HEK293 (cell line): Measurements from ENCODE around the gene RSPH3.

ENCODE experiments used
- CTCF ChIA-PET: fragments of 350-600 bp; formaldehyde crosslinking; extraction: SDS; loops from one replicate; lab custom pipeline; 2021; ENCODE audit warnings: antibody characterized with exemption; lab: Yijun Ruan, JAX
- POLR2A ChIA-PET: fragments of 300-600 bp; formaldehyde crosslinking; extraction: SDS; loops from one replicate; lab custom pipeline; 2020; ENCODE audit warnings: antibody characterized with exemption, inconsistent platforms; lab: Yijun Ruan, JAX
- H3K27ac ChIP-seq: fragments of 200-500 bp; sonication (Bioruptor generic); 2 replicates; pipeline ENCODE4 v1.5.1; 2014; ENCODE audit warnings: low read depth, low read length, control low read depth, inconsistent platforms; ENCODE audit errors: extremely low read depth
- H3K36me3 ChIP-seq, 2 experiments: fragments of 200-500 bp in 1 of 2; sonication (Bioruptor generic) in 1 of 2; 1 replicate in 1 of 2; 2 replicates in 1 of 2; pipeline ENCODE4 v1.5.1; 2014 to 2017; ENCODE audit warnings: inconsistent platforms in 2 of 2, low read length in 2 of 2; ENCODE audit not compliant: control insufficient read depth in 2 of 2, insufficient read depth in 1 of 2
- H3K4me1 ChIP-seq: fragments of 200-500 bp; sonication (Bioruptor generic); 2 replicates; pipeline ENCODE4 v1.5.1; 2014; ENCODE audit warnings: mild to moderate bottlenecking, low read length, inconsistent platforms; ENCODE audit not compliant: control insufficient read depth, insufficient read depth
- H3K4me3 ChIP-seq: 2 replicates; pipeline ENCODE4 v1.5.1; 2011; ENCODE audit warnings: low read depth, mild to moderate bottlenecking, control low read depth, low read length, moderate library complexity
- H3K9me3 ChIP-seq: fragments of 200-500 bp; sonication (Bioruptor generic); 2 replicates; pipeline ENCODE4 v1.5.1; 2014; ENCODE audit warnings: low read depth, low read length, inconsistent platforms; ENCODE audit not compliant: control insufficient read depth, insufficient read depth
- FEZF1 ChIP-seq: fragments of 450-650 bp; formaldehyde crosslinking; IDR thresholded peaks from 2 replicates; pipeline ENCODE4 v1.5.1; 2016; ENCODE audit warnings: missing biosample characterization, missing genetic modification characterization
- SALL2 ChIP-seq: fragments of 450-650 bp; formaldehyde crosslinking; IDR thresholded peaks from 2 replicates; pipeline ENCODE4 v1.5.0; 2017; ENCODE audit warnings: missing biosample characterization, mild to moderate bottlenecking, missing genetic modification characterization, borderline replicate concordance
- ZFP3 ChIP-seq: fragments of 450-650 bp; formaldehyde crosslinking; IDR thresholded peaks from 2 replicates; pipeline ENCODE4 v1.5.1; 2016; ENCODE audit warnings: low read depth, missing biosample characterization, missing genetic modification characterization
- ZNF133 ChIP-seq: fragments of 450-650 bp; formaldehyde crosslinking; IDR thresholded peaks from 2 replicates; pipeline ENCODE4 v1.5.1; 2016; ENCODE audit warnings: missing biosample characterization, missing genetic modification characterization
- ZNF169 ChIP-seq: fragments of 450-650 bp; formaldehyde crosslinking; IDR thresholded peaks from 2 replicates; pipeline ENCODE4 v1.5.1; 2016; ENCODE audit warnings: missing biosample characterization, missing genetic modification characterization
- ZNF184 ChIP-seq: fragments of 450-650 bp; IDR thresholded peaks from 2 replicates; pipeline ENCODE4 v1.5.1; 2018; ENCODE audit warnings: missing biosample characterization, mild to moderate bottlenecking, missing genetic modification characterization
- ZNF248 ChIP-seq: fragments of 450-650 bp; formaldehyde crosslinking; IDR thresholded peaks from 2 replicates; pipeline ENCODE4 v1.5.1; 2017; ENCODE audit warnings: missing biosample characterization, missing genetic modification characterization
- ZNF274 ChIP-seq, 2 experiments: fragments of 200-500 bp in 1 of 2; fragments of 450-650 bp in 1 of 2; sonication (Bioruptor generic) in 1 of 2; formaldehyde crosslinking in 1 of 2; IDR thresholded peaks; 2 replicates each; pipeline versions ENCODE4 v1.5.1 to v1.6.1; 2014 to 2016; ENCODE audit warnings: borderline replicate concordance in 1 of 2, inconsistent platforms in 1 of 2, low read length in 1 of 2, missing biosample characterization in 1 of 2, missing genetic modification characterization in 1 of 2
- ZNF366 ChIP-seq: fragments of 450-650 bp; formaldehyde crosslinking; conservative IDR thresholded peaks from 2 replicates; pipeline ENCODE4 v1.5.1; 2016; ENCODE audit warnings: missing biosample characterization, missing genetic modification characterization
- ZNF404 ChIP-seq: fragments of 450-650 bp; formaldehyde crosslinking; IDR thresholded peaks from 2 replicates; pipeline ENCODE4 v1.5.1; 2017; ENCODE audit warnings: missing biosample characterization, missing genetic modification characterization
- ZNF549 ChIP-seq: fragments of 450-650 bp; IDR thresholded peaks from 2 replicates; pipeline ENCODE4 v1.5.1; 2018; ENCODE audit warnings: missing biosample characterization, missing genetic modification characterization, mild to moderate bottlenecking, inconsistent platforms, moderate library complexity
- ZNF629 ChIP-seq: fragments of 450-650 bp; formaldehyde crosslinking; IDR thresholded peaks from 2 replicates; pipeline ENCODE4 v1.5.1; 2017; ENCODE audit warnings: missing biosample characterization, missing genetic modification characterization
- ZNF654 ChIP-seq: fragments of 450-650 bp; formaldehyde crosslinking; IDR thresholded peaks from 2 replicates; pipeline ENCODE4 v1.5.1; 2016; ENCODE audit warnings: low read depth, missing biosample characterization, missing genetic modification characterization
- ZNF660 ChIP-seq: fragments of 450-650 bp; IDR thresholded peaks from 2 replicates; pipeline ENCODE4 v1.5.1; 2018; ENCODE audit warnings: missing biosample characterization, mild to moderate bottlenecking, missing genetic modification characterization
- ZNF707 ChIP-seq: fragments of 450-650 bp; formaldehyde crosslinking; IDR thresholded peaks from 2 replicates; pipeline ENCODE4 v1.5.1; 2016; ENCODE audit warnings: missing biosample characterization, missing genetic modification characterization
- ZNF830 ChIP-seq: fragments of 450-650 bp; IDR thresholded peaks from 2 replicates; pipeline ENCODE4 v1.5.0; 2018; ENCODE audit warnings: missing biosample characterization, missing genetic modification characterization, low read depth, mild to moderate bottlenecking, moderate library complexity
- TF ChIP-seq, protein P1 (sequence below): fragments of 450-650 bp; formaldehyde crosslinking; IDR thresholded peaks from 2 replicates; pipeline ENCODE4 v1.5.1; 2017; ENCODE audit warnings: missing biosample characterization, missing genetic modification characterization

Gene RSPH3

DNA sequence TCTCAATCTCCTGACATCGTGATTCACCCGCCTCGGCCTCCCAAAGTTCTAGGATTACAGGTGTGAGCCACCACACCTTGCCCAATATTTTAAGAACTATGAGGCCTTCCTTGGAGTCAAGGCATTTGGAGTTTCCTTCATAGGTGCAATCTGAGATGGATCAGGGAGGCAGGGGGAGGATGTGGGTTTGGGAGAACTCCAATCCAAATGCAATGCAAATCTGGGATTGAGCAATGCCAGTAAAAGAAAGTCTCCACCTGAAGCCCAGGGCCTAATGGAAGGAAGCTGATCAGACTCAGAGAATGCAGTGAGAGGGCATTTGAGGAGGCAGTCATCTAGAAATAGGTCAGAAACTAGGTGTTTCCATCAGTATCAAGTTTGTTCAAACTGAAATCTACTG is 21.2 kb downstream of the RSPH3 start (continued):
- TF ChIP-seq ZNF629 (tag by site-specific recombination) (no peak), ZNF248 (tag by site-specific recombination) (no peak), ZNF133 (tag by site-specific recombination) (no peak), ZNF404 (tag by site-specific recombination) (no peak)

DNA sequence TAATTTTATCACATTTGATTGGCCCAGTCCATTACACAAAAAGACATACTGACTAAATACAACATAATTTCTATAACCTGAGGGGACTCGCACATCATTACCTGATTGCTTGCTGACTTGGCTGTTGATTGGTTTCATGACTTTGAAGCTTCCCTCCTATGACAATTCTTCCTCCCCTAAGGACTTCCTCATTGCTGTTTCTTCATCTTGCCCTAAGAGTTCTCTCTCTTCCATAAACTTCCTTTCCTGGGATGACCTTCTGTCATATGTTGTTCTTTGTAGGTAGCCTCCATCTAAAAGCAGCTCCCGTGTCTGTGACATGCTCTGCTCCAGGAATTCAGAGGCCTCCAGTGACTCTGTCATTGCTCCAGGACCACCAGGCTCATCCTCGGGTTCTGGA is 22.6 kb downstream of the RSPH3 start:
- Histone ChIP-seq H3K4me1 (no peaks in the 10 kb centered on the region), H3K36me3 (peaks cover 10 to 23% of the 10 kb centered on the region in 2 experiments; a peak in 2 of 3 replicates), H3K27ac (no peak overlapping the region), H3K9me3 (no peaks in the 10 kb centered on the region), H3K4me3 (no peak overlapping the region)
- POLR2A ChIA-PET, result no interaction called here
- CTCF ChIA-PET, result interaction anchor here (1.3 to 2.3 kb wide), 2 partner anchors 16 to 259 kb away, joined by 3 to 11 read pairs; no protein-coding TSS in a partner anchor
- TF ChIP-seq FEZF1 (tag by site-specific recombination), result no peak
- TF ChIP-seq ZNF830, result no peak
- TF ChIP-seq ZNF274 (IDR thresholded peaks at IDR 0.05; ENCODE audit: low read length), result no peak
- no peak for TF ChIP-seq ZNF274 (tag by site-specific recombination; IDR thresholded peaks at IDR 0.05; ENCODE audit: borderline replicate concordance)
- no peak for TF ChIP-seq ZNF549 (tag by site-specific recombination)
- no peak for TF ChIP-seq ZNF707 (tag by site-specific recombination)
- TF ChIP-seq, protein P1, sequence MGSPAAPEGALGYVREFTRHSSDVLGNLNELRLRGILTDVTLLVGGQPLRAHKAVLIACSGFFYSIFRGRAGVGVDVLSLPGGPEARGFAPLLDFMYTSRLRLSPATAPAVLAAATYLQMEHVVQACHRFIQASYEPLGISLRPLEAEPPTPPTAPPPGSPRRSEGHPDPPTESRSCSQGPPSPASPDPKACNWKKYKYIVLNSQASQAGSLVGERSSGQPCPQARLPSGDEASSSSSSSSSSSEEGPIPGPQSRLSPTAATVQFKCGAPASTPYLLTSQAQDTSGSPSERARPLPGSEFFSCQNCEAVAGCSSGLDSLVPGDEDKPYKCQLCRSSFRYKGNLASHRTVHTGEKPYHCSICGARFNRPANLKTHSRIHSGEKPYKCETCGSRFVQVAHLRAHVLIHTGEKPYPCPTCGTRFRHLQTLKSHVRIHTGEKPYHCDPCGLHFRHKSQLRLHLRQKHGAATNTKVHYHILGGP (tag by site-specific recombination), result no peak

DNA sequence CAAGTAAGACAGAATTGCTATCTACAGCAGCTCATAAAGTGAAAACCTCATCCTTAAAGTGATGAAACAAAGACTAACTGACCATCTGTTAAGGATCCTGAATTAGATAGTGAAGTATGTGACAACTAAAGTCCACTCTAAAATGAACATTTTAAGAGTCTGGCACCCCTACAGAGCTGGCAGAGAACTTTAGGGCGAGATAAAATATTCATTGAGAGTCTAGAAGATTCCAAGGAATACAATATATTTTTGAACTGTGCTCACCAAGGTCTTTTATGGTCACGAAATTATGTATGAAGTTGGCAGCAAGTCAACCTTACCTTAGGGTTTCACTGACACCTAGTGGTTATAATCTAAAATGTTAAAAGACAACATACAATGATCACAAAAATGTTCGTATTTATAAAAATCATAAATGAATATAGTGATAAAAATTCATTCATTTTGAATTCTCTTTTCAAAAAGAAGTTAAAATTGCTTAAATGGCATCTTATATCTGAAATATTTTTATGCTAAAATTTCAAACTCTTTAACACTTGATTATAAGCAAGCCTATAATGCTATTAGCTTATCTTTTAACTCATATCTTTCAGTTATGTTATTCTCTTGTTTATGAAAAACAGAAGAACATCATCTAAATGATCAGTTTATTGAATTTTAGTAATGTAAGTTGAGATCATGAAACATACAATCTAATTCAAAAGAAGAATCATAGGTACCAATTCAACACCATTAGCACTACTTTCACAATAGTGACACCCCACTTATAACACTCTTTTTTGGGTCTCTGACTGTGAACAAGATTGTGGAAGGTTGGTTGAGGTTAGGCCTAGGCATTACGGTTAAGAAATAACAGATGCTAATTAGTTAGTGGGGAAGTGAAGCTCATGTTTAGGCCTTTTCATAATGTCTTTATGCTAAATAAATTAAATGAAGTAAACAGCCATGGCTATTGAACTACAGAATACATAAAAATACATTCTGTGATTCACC is 27.5 kb downstream of the RSPH3 start:
- Histone ChIP-seq H3K4me1 (no peaks in the 10 kb centered on the region), H3K27ac (no peak overlapping the region), H3K4me3 (no peak overlapping the region), H3K36me3 (peaks cover 10 to 14% of the 10 kb centered on the region in 2 experiments; a peak in 2 of 3 replicates), H3K9me3 (no peaks in the 10 kb centered on the region)
- no peak for TF ChIP-seq ZNF549 (tag by site-specific recombination)
- TF ChIP-seq ZFP3 (tag by site-specific recombination), result no peak
- TF ChIP-seq SALL2, result no peak
- TF ChIP-seq ZNF654 (tag by site-specific recombination), result peak; percentile 78
- TF ChIP-seq ZNF184, result no peak
- 0 out of 2 replicates have a peak, but pooled peaks have one; percentile 24 for TF ChIP-seq ZNF660
- TF ChIP-seq ZNF169, result no peak
- no peak for TF ChIP-seq ZNF366 (tag by site-specific recombination)
- CTCF ChIA-PET, result interaction anchor here (0.5 to 6.4 kb wide), 47 partner anchors 11 to 759 kb away, joined by 3 to 81 read pairs (median 4); no protein-coding TSS in a partner anchor
- POLR2A ChIA-PET, result interaction anchor here (3.0 kb wide), 1 partner anchor 27 kb away, joined by 8 read pairs; the partner anchor contains the start of gene RSPH3
